ENCODE data around the gene ENKD1.

ENKD1 gene

DNA sequence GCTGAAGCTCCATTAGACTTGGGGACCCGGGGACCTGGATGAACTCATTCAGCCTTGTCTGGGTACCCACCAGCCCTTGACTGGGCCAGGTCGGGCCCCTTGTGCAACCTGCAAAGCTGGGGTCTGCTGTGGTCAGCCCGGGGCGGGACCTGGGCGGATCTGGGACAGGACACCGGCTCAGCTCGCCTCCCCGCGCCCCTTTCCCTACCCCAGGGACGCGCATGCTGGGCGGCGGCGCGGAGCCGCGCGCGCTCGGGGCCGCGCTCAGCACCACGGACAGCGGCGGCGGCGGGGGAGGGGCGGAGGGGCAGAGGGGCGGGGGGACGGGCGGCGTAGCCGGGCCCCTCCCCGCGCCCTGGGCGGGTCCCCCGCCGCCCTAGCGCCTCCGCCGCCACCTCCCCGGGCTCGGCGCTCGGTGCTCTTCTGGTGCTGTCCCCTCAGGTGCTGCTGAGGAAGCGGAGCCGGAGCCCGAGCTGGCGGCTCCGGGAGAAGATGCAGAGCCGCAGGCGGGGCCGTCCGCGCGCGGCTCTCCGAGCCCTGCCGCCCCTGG lies 13.9 kb downstream of the ENKD1 start:
- H3K9me3 ChIP-seq (ENCODE audit: control insufficient read depth, insufficient read depth, low read length) = no peaks in the 10 kb centered on the region
- H3K4me2 ChIP-seq (ENCODE audit: low read length) = no peak overlapping the region
- H4K20me1 ChIP-seq (ENCODE audit: control insufficient read depth, insufficient read depth, low read depth, low read length) = no peaks in the 10 kb centered on the region
- no peaks in the 10 kb centered on the region for H3K27me3 ChIP-seq (ENCODE audit: control insufficient read depth, low read length)
- H3K27ac ChIP-seq (ENCODE audit: low read depth, low read length) = no peak overlapping the region
- TF ChIP-seq, protein P1, sequence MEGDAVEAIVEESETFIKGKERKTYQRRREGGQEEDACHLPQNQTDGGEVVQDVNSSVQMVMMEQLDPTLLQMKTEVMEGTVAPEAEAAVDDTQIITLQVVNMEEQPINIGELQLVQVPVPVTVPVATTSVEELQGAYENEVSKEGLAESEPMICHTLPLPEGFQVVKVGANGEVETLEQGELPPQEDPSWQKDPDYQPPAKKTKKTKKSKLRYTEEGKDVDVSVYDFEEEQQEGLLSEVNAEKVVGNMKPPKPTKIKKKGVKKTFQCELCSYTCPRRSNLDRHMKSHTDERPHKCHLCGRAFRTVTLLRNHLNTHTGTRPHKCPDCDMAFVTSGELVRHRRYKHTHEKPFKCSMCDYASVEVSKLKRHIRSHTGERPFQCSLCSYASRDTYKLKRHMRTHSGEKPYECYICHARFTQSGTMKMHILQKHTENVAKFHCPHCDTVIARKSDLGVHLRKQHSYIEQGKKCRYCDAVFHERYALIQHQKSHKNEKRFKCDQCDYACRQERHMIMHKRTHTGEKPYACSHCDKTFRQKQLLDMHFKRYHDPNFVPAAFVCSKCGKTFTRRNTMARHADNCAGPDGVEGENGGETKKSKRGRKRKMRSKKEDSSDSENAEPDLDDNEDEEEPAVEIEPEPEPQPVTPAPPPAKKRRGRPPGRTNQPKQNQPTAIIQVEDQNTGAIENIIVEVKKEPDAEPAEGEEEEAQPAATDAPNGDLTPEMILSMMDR (IDR thresholded peaks at IDR 0.05; ENCODE audit: low read depth, low read length, poor library complexity, severe bottlenecking) = no peak
- no peak for TF ChIP-seq EZH2phosphoT487 (IDR thresholded peaks at IDR 0.05; ENCODE audit: borderline replicate concordance, low read length)
- H3F3A ChIP-seq (ENCODE audit: control insufficient read depth, insufficient read depth) = peaks cover 3% of the 10 kb centered on the region; the same call in 1 of the 2 replicates
- H3K79me2 ChIP-seq (ENCODE audit: control insufficient read depth, low read length) = no peaks in the 10 kb centered on the region
- H3K36me3 ChIP-seq (ENCODE audit: control insufficient read depth, low read length) = peaks cover 72% of the 10 kb centered on the region
- H3K9me2 ChIP-seq (replicated peaks; ENCODE audit: control insufficient read depth, low read length) = no peaks in the 10 kb centered on the region
- H3K4me3 ChIP-seq (ENCODE audit: low read length) = no peak overlapping the region
- no peaks in the 10 kb centered on the region for H3K4me1 ChIP-seq (ENCODE audit: control insufficient read depth, low read length)

DNA sequence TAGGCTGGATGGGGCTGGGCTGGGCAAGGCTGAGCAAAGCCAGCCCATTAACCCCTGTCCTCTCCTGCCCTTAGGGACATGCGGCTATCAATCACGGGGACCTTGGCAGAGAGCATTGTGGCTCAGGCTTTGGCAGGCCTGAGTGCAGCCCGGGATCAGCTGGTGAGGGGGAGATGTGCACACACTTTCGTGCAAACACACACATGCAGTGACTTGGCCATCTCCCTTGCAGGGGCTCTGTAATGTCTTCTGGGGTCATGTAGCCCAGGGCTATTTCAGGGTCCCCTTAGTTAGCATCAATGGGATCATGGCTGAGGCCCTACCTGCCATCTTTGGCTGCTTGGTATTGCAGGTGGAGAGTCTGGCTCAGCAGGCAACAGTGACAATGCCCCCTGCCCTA lies 14.7 kb downstream of the ENKD1 start:
- H3K4me3 ChIP-seq (ENCODE audit: low read length) = no peak overlapping the region
- no peaks in the 10 kb centered on the region for H3K9me3 ChIP-seq (ENCODE audit: control insufficient read depth, insufficient read depth, low read length)
- H3K4me2 ChIP-seq (ENCODE audit: low read length) = no peak overlapping the region
- peaks cover 5% of the 10 kb centered on the region for H3K79me2 ChIP-seq (ENCODE audit: control insufficient read depth, low read length)
- H3F3A ChIP-seq (ENCODE audit: control insufficient read depth, insufficient read depth) = peaks cover 3% of the 10 kb centered on the region; the same call in 1 of the 2 replicates
- no peak overlapping the region for H3K27ac ChIP-seq (ENCODE audit: low read depth, low read length)
- no peaks in the 10 kb centered on the region for H4K20me1 ChIP-seq (ENCODE audit: control insufficient read depth, insufficient read depth, low read depth, low read length)
- H3K4me1 ChIP-seq (ENCODE audit: control insufficient read depth, low read length) = no peaks in the 10 kb centered on the region
- peaks cover 72% of the 10 kb centered on the region for H3K36me3 ChIP-seq (ENCODE audit: control insufficient read depth, low read length)
- H3K9me2 ChIP-seq (replicated peaks; ENCODE audit: control insufficient read depth, low read length) = no peaks in the 10 kb centered on the region
- TF ChIP-seq EZH2phosphoT487 (IDR thresholded peaks at IDR 0.05; ENCODE audit: borderline replicate concordance, low read length) = no peak
- TF ChIP-seq, protein P1 (IDR thresholded peaks at IDR 0.05; ENCODE audit: low read depth, low read length, poor library complexity, severe bottlenecking) = no peak
- H3K27me3 ChIP-seq (ENCODE audit: control insufficient read depth, low read length) = no peaks in the 10 kb centered on the region

DNA sequence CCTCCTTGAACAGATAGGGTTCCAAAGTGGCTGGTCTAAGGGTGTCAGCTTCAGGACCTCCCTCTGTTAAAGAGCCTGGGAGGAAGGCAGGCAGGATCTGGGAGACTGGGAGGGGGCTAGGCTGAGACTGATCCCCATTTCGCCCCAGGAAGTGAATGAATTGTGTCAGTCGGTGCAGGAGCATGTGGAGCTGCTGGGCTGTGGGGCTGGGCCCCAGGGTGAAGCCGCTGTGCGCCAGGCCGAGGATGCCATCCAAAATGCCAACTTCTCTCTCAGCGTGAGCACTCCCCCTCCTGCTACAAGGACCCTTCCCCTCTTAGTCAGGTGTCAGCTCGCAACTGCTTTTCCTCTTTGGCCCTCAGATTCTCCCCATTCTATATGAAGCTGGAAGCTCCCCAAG lies 15.5 kb downstream of the ENKD1 start:
- Histone ChIP-seq H3K27me3 (ENCODE audit: control insufficient read depth, low read length) (no peaks in the 10 kb centered on the region), H3K4me2 (ENCODE audit: low read length) (no peak overlapping the region), H3K27ac (ENCODE audit: low read depth, low read length) (no peak overlapping the region), H3K79me2 (ENCODE audit: control insufficient read depth, low read length) (peaks cover 13% of the 10 kb centered on the region), H3K4me1 (ENCODE audit: control insufficient read depth, low read length) (peaks cover 6% of the 10 kb centered on the region), H3K4me3 (ENCODE audit: low read length) (no peak overlapping the region), H3K36me3 (ENCODE audit: control insufficient read depth, low read length) (peaks cover 72% of the 10 kb centered on the region), H3K9me3 (ENCODE audit: control insufficient read depth, insufficient read depth, low read length) (no peaks in the 10 kb centered on the region), H4K20me1 (ENCODE audit: control insufficient read depth, insufficient read depth, low read depth, low read length) (no peaks in the 10 kb centered on the region), H3F3A (ENCODE audit: control insufficient read depth, insufficient read depth) (peaks cover 3% of the 10 kb centered on the region; the same call in 1 of the 2 replicates), H3K9me2 (replicated peaks; ENCODE audit: control insufficient read depth, low read length) (no peaks in the 10 kb centered on the region)
- TF ChIP-seq EZH2phosphoT487 (IDR thresholded peaks at IDR 0.05; ENCODE audit: borderline replicate concordance, low read length) = no peak
- TF ChIP-seq, protein P1 (IDR thresholded peaks at IDR 0.05; ENCODE audit: low read depth, low read length, poor library complexity, severe bottlenecking) = no peak

Measured in DOHH2 (cell line).